HepG2 (cell line): Measurements from ENCODE around the gene STX4. TPM values are rescaled to one million over a fixed set of nuclear protein-coding genes. Genes with fewer than 3 reads are reported as not detected.

Experiments used
- LRRFIP1 ChIP-seq: sonication (generic); formaldehyde crosslinking; conservative IDR thresholded peaks from 2 replicates; pipeline ENCODE4 v1.4.0; 2020; ENCODE audit warnings: missing genetic modification reagents
- ZIK1 ChIP-seq: sonication (generic); formaldehyde crosslinking; IDR thresholded peaks from 2 replicates; pipeline ENCODE4 v1.5.0; 2020; ENCODE audit warnings: mild to moderate bottlenecking, low read depth, missing genetic modification reagents, borderline replicate concordance
- ZNF143 ChIP-seq: sonication (generic); formaldehyde crosslinking; IDR thresholded peaks from 2 replicates; pipeline ENCODE4 v1.4.0; 2020; ENCODE audit warnings: missing genetic modification reagents
- ZNF292 ChIP-seq: sonication (generic); formaldehyde crosslinking; IDR thresholded peaks from 2 replicates; pipeline ENCODE4 v1.8.1; 2022; ENCODE audit warnings: mild to moderate bottlenecking, low read depth, missing genetic modification reagents, borderline replicate concordance
- ZNF414 ChIP-seq: sonication (generic); formaldehyde crosslinking; IDR thresholded peaks from 2 replicates; pipeline ENCODE4 v1.5.0; 2020; ENCODE audit warnings: missing genetic modification reagents
- ZNF644 ChIP-seq: IDR thresholded peaks from 2 replicates; pipeline ENCODE4 v1.6.1; 2016; ENCODE audit warnings: low read depth
- ZNF687 ChIP-seq: sonication (generic); formaldehyde crosslinking; IDR thresholded peaks from 2 replicates; pipeline ENCODE4 v1.5.1; 2020; ENCODE audit warnings: mild to moderate bottlenecking, missing genetic modification reagents, moderate library complexity
- ZNF883 ChIP-seq: sonication (generic); formaldehyde crosslinking; IDR thresholded peaks from 2 replicates; pipeline ENCODE4 v1.5.1; 2020; ENCODE audit warnings: mild to moderate bottlenecking, missing genetic modification reagents; ENCODE audit errors: not compliant biosample characterization
- polyA plus RNA-seq, 8 experiments: library from polyadenylated mRNA; depleted of rRNA in 3 of 8; stranded (reverse) in 7 of 8; unstranded in 1 of 8; fragments of >200 nt; fragmentation: Illumina TruSeq in 4 of 8; extraction: Trizol in 4 of 8; gene quantifications; 2 replicates each; pipeline versions ENCODE4 v1.2.1 to v1.2.3, GENCODE V29; 2011 to 2016; ENCODE audit warnings: low read depth in 4 of 8, missing spikeins in 1 of 8, mixed read lengths in 1 of 8; ENCODE audit not compliant: insufficient read depth in 1 of 8
- total RNA-seq, 5 experiments: library from RNA; depleted of rRNA; stranded (reverse); fragments of >200 nt; fragmentation: Illumina TruSeq; extraction: Trizol; gene quantifications; 2 replicates each; pipeline ENCODE4 v1.2.3, GENCODE V29; 2016; ENCODE audit warnings: low read depth in 1 of 5

The STX4 gene
- total and polyA plus RNA-seq, 2 of the 13 experiments (the other 11 are each of a cell fraction or from before 2014, with no cell fraction given), result 29.2 to 34.6 TPM

GRCh38 chr16:31002250-31002700 lies 31.1 kb upstream of the STX4 start (continued):
- TF ChIP-seq ZNF143 (CRISPR knock-in tag), result no peak
- TF ChIP-seq ZNF414 (CRISPR knock-in tag), result no peak
- peak; percentile 90 for TF ChIP-seq ZNF292 (CRISPR knock-in tag)
- TF ChIP-seq ZIK1 (CRISPR knock-in tag), result peak; percentile 70; the same call in 1 of the 2 replicates
- no peak for TF ChIP-seq LRRFIP1 (CRISPR knock-in tag)
- TF ChIP-seq ZNF644, result 0 out of 2 replicates have a peak, but pooled peaks have one; percentile 4
- peak; percentile 55; the same call in 1 of the 2 replicates for TF ChIP-seq ZNF687 (CRISPR knock-in tag)
- no peak for TF ChIP-seq ZNF883 (CRISPR knock-in tag)
